Measurements from ENCODE around the gene TMEM107.
"Not testable (repeated sequence)": the region's sequence is repeated elsewhere in the genome, so short reads cannot be mapped to it uniquely, and the experiment has no call there.

Gene TMEM107

DNA sequence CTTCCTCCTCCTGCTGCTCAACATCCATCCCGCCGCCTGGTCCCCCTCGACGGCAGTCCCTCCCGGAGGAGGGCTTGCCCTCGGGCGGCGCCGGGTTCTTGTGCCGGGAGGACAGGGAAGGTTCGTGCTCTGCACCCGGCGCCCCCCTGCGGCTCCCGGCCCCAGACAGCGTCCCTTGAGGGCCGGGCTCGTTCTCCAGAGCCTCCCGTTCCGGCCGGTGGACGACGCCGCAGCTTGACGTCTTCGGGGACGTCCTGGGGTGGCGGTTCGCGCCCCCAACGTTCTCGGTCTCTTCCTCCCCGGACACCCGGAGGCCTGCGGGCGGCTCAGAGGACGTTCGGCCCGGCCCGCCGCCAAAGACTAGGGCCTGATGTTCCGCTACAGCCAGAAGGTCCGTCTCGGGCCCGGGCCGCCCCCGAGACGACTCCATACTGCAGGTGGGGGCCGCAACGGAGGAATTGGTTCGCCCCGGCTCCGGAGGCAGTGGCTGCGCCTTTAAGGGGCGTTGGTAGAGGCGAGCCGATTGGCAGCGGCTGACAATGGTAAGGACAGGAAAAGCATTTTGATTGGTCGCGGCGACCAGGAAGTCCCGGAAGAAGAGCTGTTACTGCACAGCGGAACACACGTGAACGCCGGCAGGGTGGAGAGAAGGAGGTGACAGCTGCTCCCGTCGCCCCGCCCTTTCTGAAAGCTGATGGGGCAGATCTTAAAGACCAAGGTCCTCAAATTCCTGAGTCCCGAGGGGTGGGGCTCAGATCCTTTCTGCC lies 13.7 kb upstream of the TMEM107 start, which contains the start of gene BORCS6:
Gene BORCS6, minus strand, starts transcription at position 470 of the 767 bp plus-strand sequence. Its CDS starts 40 bp downstream, at position 430.
- DNase-seq (ENCODE audit: low read depth): peak; percentile 99

DNA sequence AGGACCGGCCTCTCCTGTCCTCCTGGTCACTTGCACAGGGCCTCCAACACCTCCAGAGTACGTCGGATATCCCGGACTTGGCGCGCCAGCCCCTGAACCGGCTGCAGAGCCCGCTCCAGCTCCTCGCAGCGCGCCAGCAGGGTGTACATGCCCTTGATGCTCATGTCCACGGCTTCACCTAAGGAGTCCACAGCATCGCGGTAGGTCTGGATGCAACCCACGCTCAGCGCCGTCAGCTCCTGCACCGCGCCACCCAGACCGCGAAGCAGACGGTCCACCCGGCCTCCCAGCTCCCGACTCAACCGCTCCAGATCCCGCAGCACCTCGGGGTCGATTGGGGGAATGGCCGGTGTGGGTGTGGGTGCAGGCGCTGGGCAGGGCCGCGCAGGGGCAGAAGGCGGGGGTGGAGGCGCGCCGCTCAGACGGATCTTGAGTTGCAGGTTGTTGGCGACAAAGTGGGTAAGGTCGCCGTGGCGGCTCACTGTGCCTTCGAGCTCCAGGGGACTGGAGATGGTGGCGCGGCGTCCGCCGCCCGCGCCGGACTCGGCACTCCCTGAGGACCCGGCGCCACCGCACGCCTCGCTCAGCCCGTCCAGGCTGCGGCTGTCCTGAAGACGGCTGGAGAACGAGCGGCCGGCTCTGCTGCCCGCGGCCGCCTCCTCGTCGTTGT lies 13.0 kb upstream of the TMEM107 start:
- peak; percentile 48 for DNase-seq (ENCODE audit: low read depth)

DNA sequence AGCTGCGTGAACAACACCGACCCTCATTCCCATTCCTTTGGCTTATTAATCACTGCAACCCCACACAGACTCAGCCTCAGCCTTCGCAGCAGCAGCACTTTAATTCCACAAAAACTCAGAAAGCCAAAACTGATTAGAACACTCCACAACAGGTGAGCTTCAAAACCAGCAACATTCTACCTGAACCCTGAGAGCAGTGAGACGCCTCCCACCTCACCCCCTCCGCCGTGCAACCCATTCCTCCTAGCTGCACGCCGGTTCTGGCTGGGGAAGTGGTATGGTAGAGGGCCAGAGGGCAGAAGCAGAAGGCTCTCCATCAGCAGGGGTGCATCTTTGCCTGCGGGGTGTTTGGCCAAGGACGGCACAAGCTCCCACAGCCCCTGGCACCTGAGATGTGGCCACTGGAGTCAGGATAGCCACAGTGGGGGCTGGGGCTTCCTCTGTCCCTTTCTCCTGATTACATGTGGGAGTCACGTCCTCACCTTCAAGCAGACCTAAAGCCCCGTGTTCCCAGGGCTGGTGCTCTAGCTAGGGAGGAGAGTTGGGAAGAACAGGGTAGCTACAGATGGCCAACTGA lies 12.2 kb upstream of the TMEM107 start:
- no peak for DNase-seq (ENCODE audit: low read depth)

DNA sequence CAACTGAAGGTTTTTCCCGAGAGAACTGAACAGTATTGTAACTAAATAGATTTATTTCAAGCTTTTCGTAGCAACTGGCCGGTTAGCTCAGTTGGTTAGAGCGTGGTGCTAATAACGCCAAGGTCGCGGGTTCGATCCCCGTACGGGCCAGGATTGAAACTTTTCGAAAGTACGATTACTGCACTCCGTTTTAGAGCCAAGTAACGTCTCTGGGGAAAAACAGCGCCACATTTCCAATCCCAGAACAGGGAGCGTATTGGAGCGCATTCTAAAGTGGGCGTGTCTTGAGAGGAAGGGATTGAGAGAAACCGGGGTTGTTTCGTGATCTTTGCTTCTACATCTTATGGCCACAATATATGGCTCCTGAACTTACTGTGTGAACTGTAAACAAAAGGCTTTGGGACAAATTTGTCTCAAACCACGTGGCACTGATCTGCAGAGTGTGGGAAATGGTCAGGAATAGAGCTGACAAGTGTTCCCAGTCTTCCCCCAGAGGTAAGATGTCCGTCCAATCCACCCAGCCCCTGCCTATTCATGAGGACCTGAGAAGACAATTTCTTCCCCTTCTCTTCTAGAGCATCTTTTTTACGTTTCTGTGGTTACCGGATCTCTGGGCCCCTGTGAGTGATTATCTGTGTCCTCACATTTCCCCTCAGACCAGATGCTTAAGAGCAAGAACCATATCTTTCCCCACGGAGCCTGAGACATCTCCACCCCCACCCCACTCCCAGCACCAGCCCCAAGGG lies 11.5 kb upstream of the TMEM107 start:
- peak; percentile 98 for DNase-seq (ENCODE audit: low read depth)

DNA sequence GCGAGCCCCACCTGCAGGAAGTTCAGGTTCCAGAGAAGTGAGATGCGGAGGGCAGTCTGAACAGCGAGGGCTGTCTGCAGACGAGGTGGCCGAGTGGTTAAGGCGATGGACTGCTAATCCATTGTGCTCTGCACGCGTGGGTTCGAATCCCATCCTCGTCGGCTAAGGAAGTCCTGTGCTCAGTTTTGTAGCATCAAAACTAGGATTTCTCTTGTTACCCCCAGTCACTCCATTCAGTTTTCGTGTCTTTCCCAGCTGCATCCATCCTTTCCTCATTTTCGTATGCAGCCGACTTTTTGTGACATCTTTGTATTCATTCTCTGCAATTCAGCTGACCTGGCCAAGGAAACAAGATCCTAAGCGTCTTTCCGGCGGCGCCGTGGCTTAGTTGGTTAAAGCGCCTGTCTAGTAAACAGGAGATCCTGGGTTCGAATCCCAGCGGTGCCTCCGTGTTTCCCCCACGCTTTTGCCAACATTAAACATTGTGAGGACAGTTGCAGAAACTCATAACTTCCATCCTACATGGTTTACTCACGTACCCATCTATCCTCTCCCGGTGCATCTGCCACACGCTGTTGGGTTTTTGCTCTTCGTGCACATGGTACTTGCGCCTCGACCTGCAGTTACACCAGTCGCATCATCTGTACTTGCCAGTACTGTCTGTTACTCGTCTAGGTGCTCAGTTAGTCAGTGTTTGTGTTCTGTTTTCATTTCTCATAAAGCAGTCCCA lies 10.8 kb upstream of the TMEM107 start:
- peak; percentile 94 for DNase-seq (ENCODE audit: low read depth)

DNA sequence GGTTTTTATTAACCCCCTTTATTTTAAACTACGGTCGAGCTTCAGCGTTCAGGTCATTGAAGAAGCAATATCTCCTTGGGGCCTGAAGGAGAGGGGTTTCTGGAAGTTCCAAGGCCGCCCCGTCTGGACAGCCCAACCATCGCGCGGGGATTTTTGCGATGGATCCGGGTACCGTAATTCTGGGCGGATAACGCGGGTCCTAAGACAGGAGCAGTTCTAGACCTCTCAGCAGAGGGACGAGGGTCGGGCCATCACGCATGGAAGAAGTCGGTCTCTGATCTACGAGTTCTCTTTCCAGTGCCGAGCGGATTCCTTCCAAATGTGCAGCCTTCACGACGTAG lies 10.2 kb upstream of the TMEM107 start:
- DNase-seq (ENCODE audit: low read depth): no peak

DNA sequence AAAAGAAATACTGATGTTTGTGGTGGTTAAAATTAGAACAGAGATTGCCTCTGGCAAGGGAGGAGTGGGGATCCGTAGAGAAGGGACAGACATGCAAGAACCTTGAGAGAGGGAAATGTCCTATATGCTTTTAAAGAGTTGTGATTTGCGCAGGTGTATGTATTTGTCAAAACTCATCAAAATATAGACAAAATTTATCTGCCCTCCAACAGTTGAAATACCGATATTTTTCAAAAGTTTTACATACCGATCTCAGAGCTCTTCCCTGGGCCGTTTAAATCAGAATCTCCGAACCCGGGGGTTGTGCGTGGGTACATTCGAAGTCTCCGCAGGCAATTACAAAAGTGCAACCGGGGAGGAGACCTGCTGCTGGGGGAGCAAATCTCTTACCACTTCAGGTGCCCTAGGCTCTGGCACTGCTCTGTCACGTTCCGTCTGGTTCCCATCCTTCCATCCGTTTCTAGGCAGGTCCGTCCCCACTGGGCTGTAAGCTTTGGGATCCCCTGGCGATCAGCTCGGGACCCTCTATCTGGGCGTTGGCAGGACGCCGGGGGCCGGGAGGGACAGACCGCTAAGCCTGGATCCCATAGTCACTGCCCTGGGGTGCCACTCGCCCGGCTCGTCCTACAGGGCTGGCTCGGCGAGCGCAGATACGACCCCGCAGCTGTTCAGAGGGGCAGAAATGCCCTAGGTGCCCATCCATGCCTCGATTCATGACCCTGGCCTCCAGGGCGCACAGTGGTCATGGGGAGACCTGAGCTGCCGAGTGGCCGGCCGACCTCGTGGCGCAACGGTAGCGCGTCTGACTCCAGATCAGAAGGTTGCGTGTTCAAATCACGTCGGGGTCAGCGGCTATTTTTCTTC lies 9.6 kb upstream of the TMEM107 start:
- DNase-seq (ENCODE audit: low read depth): no peak

DNA sequence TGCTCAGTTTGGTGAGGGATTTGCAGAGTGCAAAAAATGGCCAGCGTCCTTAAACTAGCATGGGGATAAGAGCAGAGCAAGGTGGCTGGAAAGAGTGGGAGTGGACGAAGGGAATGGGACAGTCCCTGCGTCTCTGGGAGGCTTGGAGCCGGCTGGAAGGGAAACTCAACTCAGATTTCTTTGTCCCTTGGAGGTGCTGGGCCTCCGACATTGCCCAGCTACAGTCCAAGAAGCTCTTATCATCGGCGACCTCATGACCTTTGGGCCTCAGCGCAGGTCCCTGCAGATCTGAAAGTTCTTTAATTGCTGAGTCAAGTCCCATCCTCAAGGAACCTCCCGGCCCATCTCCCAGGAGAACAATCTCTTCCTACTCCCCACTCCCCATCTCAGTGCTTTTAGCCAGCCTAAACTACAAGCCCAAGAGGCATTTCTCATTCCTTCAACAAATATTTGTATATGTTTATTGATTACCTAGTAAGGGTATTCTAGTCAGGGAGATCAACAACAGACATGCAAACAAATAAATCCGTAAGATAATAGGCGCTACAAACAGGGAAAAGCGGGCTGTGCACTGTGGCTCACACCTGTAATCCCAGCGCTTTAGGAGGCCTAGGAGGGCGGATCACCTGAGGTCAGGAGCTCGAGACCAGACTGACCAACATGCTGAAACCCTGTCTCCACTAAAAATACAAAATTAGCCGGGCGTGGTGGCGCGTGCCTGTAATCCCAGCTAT lies 985 bp upstream of the TMEM107 start:
- DNase-seq (ENCODE audit: low read depth): no peak

DNA sequence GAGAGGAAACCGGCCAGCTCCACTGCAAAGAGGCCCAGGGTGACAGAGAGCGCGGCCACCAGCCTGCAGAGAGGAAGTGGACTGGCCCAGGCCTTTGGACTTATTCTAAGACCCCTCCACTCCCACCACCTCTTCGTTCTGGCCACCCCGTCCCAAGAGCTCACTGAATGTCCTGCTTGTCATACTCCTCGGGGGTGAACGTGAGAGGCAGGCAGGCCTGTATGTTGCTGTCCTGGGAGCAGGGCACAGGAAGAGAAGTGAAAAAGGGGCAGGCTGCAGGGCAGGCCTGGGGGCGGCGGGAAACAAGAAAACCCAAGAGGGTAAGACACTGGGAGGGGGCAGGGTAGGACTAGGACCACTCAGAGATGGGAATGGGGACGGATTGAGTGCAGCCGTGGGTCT lies 384 bp downstream of the TMEM107 start:
- DNase-seq (ENCODE audit: low read depth): no peak

DNA sequence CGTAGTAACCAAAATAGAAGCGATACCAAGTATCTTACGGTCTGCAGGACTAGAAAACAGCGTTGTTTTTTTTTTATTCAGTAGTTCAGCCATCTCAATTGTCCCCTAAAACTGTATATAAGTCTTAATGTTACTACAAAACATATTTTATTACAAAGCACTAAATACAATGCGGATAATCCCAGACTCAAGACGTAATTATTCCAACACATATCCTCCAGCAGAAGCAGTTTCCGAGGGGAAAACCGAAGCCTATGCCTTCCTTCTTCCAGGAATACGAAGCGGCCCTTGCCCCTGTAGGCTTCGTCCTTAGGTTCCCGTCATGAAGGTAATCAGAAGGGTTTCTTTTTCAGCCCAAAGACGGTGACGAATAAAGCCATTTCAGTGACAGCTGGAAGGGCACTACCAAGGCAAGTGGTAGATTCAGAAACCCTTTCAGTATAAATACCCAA lies 2.3 kb downstream of the TMEM107 start:
- no peak for DNase-seq (ENCODE audit: low read depth)

DNA sequence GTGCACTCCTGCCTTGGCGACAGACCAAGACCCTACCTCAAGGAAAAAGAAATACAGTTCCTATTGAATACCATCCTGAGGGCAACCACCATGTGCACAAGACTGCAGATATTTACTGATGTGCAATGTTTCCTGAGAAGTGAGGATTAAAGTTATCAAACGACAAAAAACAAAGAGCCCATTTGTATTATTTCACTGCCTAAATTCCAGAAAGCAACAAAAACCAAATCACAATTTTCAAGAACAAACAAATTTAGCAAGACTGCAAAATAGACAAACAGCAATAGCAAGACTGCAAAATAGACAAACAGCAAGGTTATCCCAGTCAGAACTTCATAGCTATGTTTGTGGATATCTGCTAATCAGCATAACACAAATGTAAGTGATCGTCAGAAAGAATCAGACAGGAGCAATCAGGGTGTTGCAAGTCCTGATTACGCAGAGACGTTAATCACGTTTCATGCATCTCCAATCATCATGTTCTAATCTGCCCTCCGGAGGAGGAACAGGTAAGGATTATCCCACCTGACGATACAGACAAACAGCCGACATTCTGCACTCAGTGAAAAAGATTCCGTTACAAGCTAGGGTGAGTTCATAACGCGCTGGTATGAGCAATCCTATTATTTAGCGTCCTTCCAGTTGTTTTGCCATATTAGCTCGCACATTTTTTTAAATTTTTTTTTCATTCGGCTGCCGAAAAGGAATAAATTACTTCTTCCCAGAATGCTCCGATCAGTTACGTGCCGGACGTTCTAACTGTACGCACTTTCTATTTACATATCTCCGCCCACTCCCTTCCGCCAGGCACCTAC lies 2.9 kb downstream of the TMEM107 start:
- peak; percentile 98 for DNase-seq (ENCODE audit: low read depth)

DNA sequence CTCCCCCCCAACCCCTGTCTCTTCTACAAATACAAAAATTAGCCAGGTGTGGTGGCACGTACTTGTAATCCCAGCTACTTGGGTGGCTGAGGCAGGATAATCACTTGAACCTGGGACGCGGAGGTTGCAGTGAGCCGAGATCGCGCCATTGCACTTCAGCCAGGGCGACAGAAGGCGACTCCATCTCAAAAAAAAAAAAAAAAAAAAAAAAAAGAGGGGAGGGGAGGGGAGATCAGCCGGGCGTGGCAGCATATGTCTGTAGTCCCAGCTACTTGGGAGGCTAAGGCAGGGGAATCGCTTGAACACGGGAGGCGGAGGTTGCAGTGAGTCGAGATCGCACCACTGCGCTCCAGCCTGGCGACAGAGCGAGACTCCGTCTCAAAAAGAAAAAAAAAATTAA lies 6.0 kb downstream of the TMEM107 start:
- DNase-seq (ENCODE audit: low read depth): not testable (repeated sequence)

DNA sequence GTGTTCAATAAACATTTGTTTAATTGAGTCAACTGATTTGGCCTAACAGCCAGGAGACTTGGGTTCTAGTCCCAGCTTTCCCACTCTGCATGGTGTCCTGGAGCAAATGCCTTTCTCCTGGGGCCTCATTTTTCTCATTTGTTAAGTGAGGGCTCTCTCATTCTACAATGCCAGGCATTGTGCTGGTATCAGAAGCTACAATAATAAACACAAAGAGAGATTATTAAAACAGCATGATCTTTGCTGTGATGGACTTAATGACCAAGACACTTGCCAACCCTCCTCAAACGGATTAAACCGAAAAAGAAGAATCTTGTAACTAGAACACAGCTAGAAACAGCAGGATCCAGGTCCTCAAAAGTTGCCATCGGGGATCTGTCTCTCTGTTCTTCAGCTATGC lies 8.7 kb downstream of the TMEM107 start:
- no peak for DNase-seq (ENCODE audit: low read depth)

DNA sequence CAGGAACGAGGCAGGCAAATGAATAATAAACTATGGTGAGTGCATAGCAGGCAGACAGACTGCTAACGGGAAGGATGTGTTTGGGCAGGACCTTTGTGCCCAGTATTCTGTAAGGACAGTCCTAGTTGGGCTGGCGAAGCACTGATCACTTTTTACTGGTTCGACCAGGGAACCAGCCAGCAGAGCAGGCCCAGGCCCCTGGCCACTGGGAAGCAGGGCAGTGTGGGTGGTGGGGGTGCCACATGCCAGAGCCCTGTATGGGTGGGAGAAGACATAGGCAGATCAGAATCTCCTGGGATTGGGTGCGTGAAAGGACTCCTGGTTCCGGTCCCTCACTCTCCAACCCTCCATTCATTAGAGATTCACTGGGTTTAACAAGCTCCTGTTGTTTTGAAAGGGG lies 9.4 kb downstream of the TMEM107 start:
- DNase-seq (ENCODE audit: low read depth): no peak

DNA sequence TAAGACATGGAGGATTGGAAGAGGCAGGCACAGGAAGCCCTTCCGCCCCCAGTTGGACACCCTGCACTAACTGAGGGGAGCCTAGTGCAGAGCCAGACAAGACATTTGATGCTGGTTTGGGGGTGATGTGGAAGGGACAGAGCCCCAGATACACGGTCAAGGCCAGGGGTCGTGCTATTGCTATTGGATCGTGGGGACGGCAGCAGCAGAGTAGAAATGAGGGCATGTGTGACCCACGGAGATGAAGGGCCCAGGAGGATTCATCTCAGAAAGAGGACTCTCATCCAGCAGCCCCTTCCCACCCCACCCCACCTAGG lies 11.4 kb downstream of the TMEM107 start:
- DNase-seq (ENCODE audit: low read depth): no peak

DNA sequence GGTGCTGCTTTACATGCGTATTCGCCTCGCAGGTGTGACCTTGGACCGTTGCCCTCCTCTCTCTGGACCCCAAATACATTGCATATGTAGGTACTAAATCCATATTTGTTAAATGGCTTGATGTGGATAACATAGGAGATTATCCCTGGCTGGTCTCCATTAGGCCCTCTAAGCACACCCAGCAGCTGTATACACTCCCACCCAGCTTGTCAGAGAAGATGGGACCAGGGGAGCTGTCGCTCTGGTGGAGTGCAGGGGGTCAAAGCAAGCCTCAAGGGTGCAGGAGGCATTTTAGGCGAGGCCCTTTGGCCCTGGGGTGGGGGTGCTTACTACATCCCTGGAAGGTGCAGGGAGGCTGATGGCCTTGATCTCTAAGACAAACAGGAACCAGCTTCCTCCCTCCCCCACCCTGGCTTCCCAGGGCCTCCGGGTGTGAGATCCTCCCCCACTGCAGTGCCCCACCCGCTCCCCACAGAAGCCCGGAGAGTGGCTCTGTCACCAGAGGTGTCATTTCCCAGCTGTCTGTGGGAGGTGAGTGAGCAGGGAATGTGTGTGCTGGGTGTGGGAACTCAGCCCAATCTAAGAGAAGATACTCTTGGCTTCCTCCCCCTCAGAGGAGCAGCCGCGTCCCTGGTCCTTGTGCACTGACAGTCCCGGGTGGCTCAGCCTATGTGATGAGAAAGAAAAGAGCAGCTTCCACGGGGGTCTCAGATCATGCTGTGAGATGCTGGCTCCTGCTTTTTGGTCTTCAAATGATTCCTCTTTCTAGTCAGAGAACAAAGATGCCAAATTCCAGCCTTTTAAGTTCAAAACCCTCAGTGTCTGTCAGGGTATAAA lies 12.0 kb downstream of the TMEM107 start:
- DNase-seq (ENCODE audit: low read depth): no peak

DNA sequence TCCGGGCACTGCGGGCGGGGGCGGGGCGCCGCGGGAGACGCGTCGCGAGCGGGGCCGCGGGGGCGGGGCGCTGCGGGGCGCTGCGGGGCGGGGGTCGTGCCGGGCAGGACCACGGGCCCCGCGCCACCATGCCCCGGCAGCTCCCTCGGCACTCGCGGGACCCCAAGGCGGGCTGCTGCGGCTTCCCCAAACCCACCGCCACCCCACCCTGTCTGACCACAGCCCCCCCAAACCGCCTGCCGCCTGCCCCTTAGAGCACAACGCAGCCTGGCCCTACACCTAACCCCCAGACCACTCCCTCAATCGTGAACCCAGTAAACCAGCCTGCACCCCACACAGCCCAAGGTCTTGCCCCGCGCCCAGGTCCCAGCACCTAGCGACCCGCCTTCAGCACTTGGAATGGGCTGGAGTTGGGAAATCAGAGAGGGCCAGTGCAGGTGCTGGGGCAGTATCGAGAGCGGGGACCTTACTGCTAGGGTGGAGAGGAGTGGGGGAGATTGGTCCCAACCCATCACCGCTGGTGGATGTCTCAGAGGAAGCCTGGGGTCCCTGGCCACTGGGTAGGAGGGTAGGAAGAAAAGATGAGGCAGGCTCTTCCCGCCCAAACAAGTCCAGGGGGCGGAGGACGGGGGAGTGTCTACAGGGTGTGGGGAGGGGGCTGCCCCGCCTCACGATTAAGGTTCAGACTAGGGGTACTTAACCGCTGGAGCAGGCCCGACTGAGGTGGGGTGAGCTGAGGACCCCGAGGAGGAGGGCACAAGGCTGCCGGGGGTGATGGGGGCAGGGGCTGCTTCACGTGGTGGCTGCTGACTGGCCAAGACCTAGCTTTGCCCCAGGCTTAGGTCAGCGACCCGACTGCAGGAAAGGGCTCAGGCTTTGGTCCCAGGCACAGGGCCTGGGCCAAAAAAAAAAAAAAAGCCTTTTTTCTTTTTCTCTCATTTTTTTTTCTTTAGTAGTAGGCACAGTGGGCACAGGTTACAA lies 12.9 kb downstream of the TMEM107 start:
- no peak for DNase-seq (ENCODE audit: low read depth)
